T-helper 1 cell treated with Interleukin-12 subunit alpha and Interleukin-12 subunit beta and Interleukin-4 antibody, amounts not matched to agents 30 μg/mL and 1 μg/mL, for 36 hours (primary cell): ENCODE data around the gene RPRD1A.

ENCODE experiments used
- H3K27ac Mint-ChIP-seq: one replicate; pipeline ENCODE4 v1.8.0; 2021; ENCODE audit warnings: mild to moderate bottlenecking, mixed read lengths
- H3K27me3 Mint-ChIP-seq: one replicate; pipeline ENCODE4 v1.8.0; 2021; ENCODE audit warnings: low read depth, mixed read lengths
- H3K36me3 Mint-ChIP-seq: one replicate; pipeline ENCODE4 v1.8.0; 2021; ENCODE audit warnings: low read depth, mixed read lengths
- H3K4me1 Mint-ChIP-seq: one replicate; pipeline ENCODE4 v1.8.0; 2021; ENCODE audit warnings: low read depth, mixed read lengths
- H3K4me3 Mint-ChIP-seq: one replicate; pipeline ENCODE4 v1.8.0; 2021; ENCODE audit warnings: mild to moderate bottlenecking, moderate library complexity, mixed read lengths
- H3K9me3 Mint-ChIP-seq: one replicate; pipeline ENCODE4 v1.8.0; 2021; ENCODE audit warnings: mixed read lengths

RPRD1A gene

GRCh38 chr18:35949903-35950627 is 117.3 kb downstream of the RPRD1A start:
- Mint-ChIP-seq H3K27ac (no peak overlapping the region), H3K27me3 (peaks cover 10% of the 10 kb centered on the region), H3K4me1 (peaks cover 3% of the 10 kb centered on the region), H3K4me3 (peak overlapping the region; percentile 80), H3K36me3 (no peaks in the 10 kb centered on the region), H3K9me3 (no peaks in the 10 kb centered on the region)

GRCh38 chr18:35949090-35949489 is 118.3 kb downstream of the RPRD1A start:
- no peak overlapping the region for H3K4me3 Mint-ChIP-seq
- H3K4me1 Mint-ChIP-seq: peaks cover 3% of the 10 kb centered on the region
- no peak overlapping the region for H3K27ac Mint-ChIP-seq
- no peaks in the 10 kb centered on the region for H3K36me3 Mint-ChIP-seq
- H3K9me3 Mint-ChIP-seq: no peaks in the 10 kb centered on the region
- H3K27me3 Mint-ChIP-seq: peaks cover 10% of the 10 kb centered on the region

GRCh38 chr18:35948080-35948479 is 119.3 kb downstream of the RPRD1A start:
- Mint-ChIP-seq H3K4me1 (peaks cover 3% of the 10 kb centered on the region), H3K27ac (no peak overlapping the region), H3K4me3 (no peak overlapping the region), H3K9me3 (no peaks in the 10 kb centered on the region), H3K36me3 (no peaks in the 10 kb centered on the region), H3K27me3 (peaks cover 10% of the 10 kb centered on the region)

GRCh38 chr18:35942661-35943060 is 124.7 kb downstream of the RPRD1A start:
- Mint-ChIP-seq H3K27ac (no peak overlapping the region), H3K4me1 (no peaks in the 10 kb centered on the region), H3K9me3 (no peaks in the 10 kb centered on the region), H3K27me3 (no peaks in the 10 kb centered on the region), H3K36me3 (no peaks in the 10 kb centered on the region), H3K4me3 (no peak overlapping the region)

GRCh38 chr18:35942133-35942532 is 125.2 kb downstream of the RPRD1A start:
- H3K27ac Mint-ChIP-seq: no peak overlapping the region

GRCh38 chr18:35941299-35941698 is 126.1 kb downstream of the RPRD1A start:
- no peaks in the 10 kb centered on the region for H3K9me3 Mint-ChIP-seq
- H3K4me1 Mint-ChIP-seq: no peaks in the 10 kb centered on the region
- no peaks in the 10 kb centered on the region for H3K27me3 Mint-ChIP-seq
- H3K27ac Mint-ChIP-seq: no peak overlapping the region
- no peak overlapping the region for H3K4me3 Mint-ChIP-seq
- H3K36me3 Mint-ChIP-seq: no peaks in the 10 kb centered on the region

More at GRCh38 chr18:35942133-35942532, 125.2 kb downstream of the RPRD1A start:
- Mint-ChIP-seq H3K36me3 (no peaks in the 10 kb centered on the region), H3K4me3 (no peak overlapping the region), H3K4me1 (no peaks in the 10 kb centered on the region), H3K27me3 (no peaks in the 10 kb centered on the region), H3K9me3 (no peaks in the 10 kb centered on the region)
